Mammary epithelial cell (primary cell): ENCODE data around the gene KRT72.

Experiments
- CTCF ChIP-seq, 2 donors: IDR thresholded peaks in 1 of 2; conservative IDR thresholded peaks in 1 of 2; 2 replicates each; pipeline ENCODE4 v1.5.1; 2011 to 2012; ENCODE audit warnings: inconsistent platforms in 2 of 2, low read length in 2 of 2, mild to moderate bottlenecking in 2 of 2, control low read depth in 1 of 2, low read depth in 1 of 2; ENCODE audit not compliant: insufficient read depth in 1 of 2; ENCODE audit errors: extremely low read depth in 1 of 2
- EZH2 ChIP-seq: IDR thresholded peaks from 2 replicates; pipeline ENCODE4 v1.6.1; 2012; ENCODE audit warnings: low read length, inconsistent platforms, borderline replicate concordance

GRCh38 chr12:52606096-52606495, 4.8 kb upstream of the KRT72 start:
- TF ChIP-seq CTCF (conservative IDR thresholded peaks at IDR 0.05 in 1 of 2, IDR thresholded peaks at IDR 0.05 in 1 of 2; ENCODE audit: extremely low read depth in 1 of 2, insufficient read depth in 1 of 2, low read depth in 1 of 2, low read length in 2 of 2) (no peak), EZH2 (no peak)
